Heart right ventricle (tissue), 16 donors: Measurements from ENCODE around the gene SPON1. TPM values are rescaled to one million over a fixed set of nuclear protein-coding genes. Genes with fewer than 3 reads are reported as not detected.
A peak's percentile ranks its signal among the peaks of the same experiment; 100 is the strongest.

Source experiments
- ATAC-seq, 8 donors: fragments of 200-7000 bp; cut with Tn5 transposase; one replicate each; pipeline ENCODE4 v1.9.1; 2020; ENCODE audit warnings: mild to moderate bottlenecking in 8 of 8, moderate library complexity in 8 of 8, moderate number of reproducible peaks in 1 of 8
- DNase-seq, 2 donors: peaks; one replicate each; pipeline ENCODE4 v3.0.0-alpha.2; 2020
- H3K27ac ChIP-seq, 10 donors: fragments of 200-600 bp; sonication (generic) in 2 of 10; one replicate each; pipeline versions ENCODE4 v1.5.0 to v1.8.0; 2020 to 2022; ENCODE audit warnings: mild to moderate bottlenecking in 3 of 10
- H3K27me3 ChIP-seq, 7 donors: fragments of 200-600 bp; one replicate each; pipeline ENCODE4 v1.8.0; 2021 to 2022; ENCODE audit warnings: mild to moderate bottlenecking in 2 of 7
- H3K36me3 ChIP-seq, 9 donors: fragments of 200-600 bp; sonication (generic) in 1 of 9; one replicate each; pipeline versions ENCODE4 v1.5.0 to v1.8.0; 2020 to 2022; ENCODE audit warnings: mild to moderate bottlenecking in 2 of 9
- H3K4me1 ChIP-seq, 9 donors: fragments of 200-600 bp; sonication (generic) in 1 of 9; one replicate each; pipeline versions ENCODE4 v1.5.0 to v1.8.0; 2020 to 2022; ENCODE audit warnings: mild to moderate bottlenecking in 4 of 9
- H3K4me3 ChIP-seq, 10 donors: fragments of 200-600 bp; sonication (generic) in 2 of 10; one replicate each; pipeline versions ENCODE4 v1.5.0 to v1.8.0; 2020 to 2022; ENCODE audit warnings: mild to moderate bottlenecking in 7 of 10, moderate library complexity in 2 of 10
- H3K9me3 ChIP-seq, 11 donors: fragments of 200-600 bp in 10 of 11; sonication (generic) in 2 of 11; one replicate each; pipeline versions ENCODE4 v1.5.0 to v1.8.0; 2013 to 2022; ENCODE audit warnings: mild to moderate bottlenecking in 2 of 11, control low read depth in 1 of 11, moderate library complexity in 1 of 11
- WGBS, 2 donors: extraction: QIAGEN DNeasy Blood & Tissue Kit; methylation state at CpG; one replicate each; pipeline ENCODE4 v1.1.7; 2013; ENCODE audit warnings: inconsistent platforms in 1 of 2; 5-methylcytosine and 5-hydroxymethylcytosine counted together
- intact Hi-C, 10 donors: fragments of 100-400 bp; cut with DNase I; formaldehyde crosslinking; loops; one replicate each; pipeline versions ENCODE4 v1.11.1 to v1.14.2; 2022
- polyA plus RNA-seq, 2 donors: library from polyadenylated mRNA; stranded (reverse); fragments of 200-250 nt; gene quantifications; one replicate each; pipeline ENCODE4 v1.2.3, GENCODE V29; 2013
- total RNA-seq, 10 donors: library from RNA; stranded (reverse); fragmentation: NEBNext Ultra II Directional in 3 of 10; extraction: Animal tissue kit (Norgen Biotek cat#: 25700) in 3 of 10; gene quantifications; one replicate each; pipeline versions ENCODE4 v1.2.1 to v1.2.4, GENCODE V29; 2021 to 2023
- TF ChIP-seq, protein P1 (sequence below), 9 donors: fragments of 200-600 bp; sonication (generic) in 2 of 9; IDR thresholded peaks; one replicate each; pipeline versions ENCODE4 v1.5.0 to v1.8.0; 2021 to 2022; ENCODE audit warnings: antibody characterized with exemption in 9 of 9, mild to moderate bottlenecking in 5 of 9, moderate library complexity in 1 of 9
- donor health status: Arrhythmogenic right ventricular cardiomyopathy.
- donor health status: ischemic (EF 13 %, LVEDD 7.1; RV severe dilation, severe dysfunction).
- donor health status: healthy with polysubstance abuse.
- donor health status: DM: no; HTN: yes; CAD: no.
- donor health status: DM: no; HTN: no; CAD: no.
- donor health status: ischemic (EF 25% LVEDD 6.9; RV normal size, moderate dysfunction).
- donor health status: ischemic (EF 25% LVEDD 5.7; RV mildly dilated, moderate dysfunction).
- donor health status: healthy.
- donor health status: DM: yes; HTN: yes; CAD: no.
- donor health status: Ischemic cardiomyopathy.
- donor health status: ischemic (EF 35%, LVEDD 5.7; RV mildly dilated, moderate dysfunction).
- donor health status: nonischemic (EF 11% LVEDD 7.7; RV severe dilation, severe dysfunction).
- donor health status: DM: yes; HTN: yes; CAD: no.
- donor health status: PGD.
- donor health status: ischemic (EF 29% LVEDD 5.4; RV normal size, mild dysfunction).
- donor health status: nonischemic (EF 23%, LVEDD 6.1; RV moderate dilation, normal function).

Gene SPON1
- total and polyA plus RNA-seq, 12 donors, result 2.9 to 14.7 (median 5.6) TPM

DNA sequence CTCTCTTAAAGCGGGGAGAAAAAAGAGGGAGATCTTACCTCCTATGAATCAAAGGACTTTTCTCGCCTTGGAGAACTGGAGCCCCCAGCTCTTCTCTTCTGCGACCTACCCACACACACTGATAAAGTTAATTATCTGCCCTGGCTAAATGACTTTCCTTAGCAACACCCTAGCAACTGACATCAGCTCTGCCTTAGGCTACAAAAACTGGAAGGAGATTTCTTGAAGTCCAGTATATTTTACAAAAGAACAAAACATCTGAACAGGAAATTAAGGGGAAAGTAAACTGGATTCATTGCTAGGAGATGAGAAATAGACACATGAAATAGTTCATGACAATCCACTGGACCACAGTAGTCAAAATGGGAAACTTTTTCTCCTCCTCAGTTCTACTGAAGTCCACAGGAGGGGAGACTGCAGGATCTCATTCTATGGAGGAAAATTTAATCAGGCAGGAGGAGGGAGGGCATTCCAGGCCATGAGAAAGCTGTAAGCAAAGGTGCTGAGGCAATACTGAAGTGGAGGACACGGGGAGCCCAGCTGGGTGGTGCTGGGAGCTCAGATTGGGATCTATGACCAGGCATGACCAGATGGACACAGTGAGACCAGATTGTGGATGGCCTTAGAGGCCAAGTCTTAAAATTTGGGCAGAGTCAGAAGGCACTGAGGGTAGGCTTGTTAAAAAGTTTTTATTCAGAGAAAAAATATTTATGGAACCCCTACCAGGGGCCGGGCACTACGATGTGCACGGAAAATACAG is 3.7 kb upstream of the SPON1 start:
- Histone ChIP-seq H3K4me3 (no peak overlapping the region), H3K27me3 (peaks cover 11 to 92% (median 52%) of the 10 kb centered on the region in 7 donors), H3K36me3 (no peaks in the 10 kb centered on the region), H3K9me3 (no peaks in the 10 kb centered on the region), H3K4me1 (peaks cover 0 to 20% (median 14%) of the 10 kb centered on the region in 9 donors), H3K27ac (no peak overlapping the region)
- DNase-seq, result no peak
- intact Hi-C loops, result loop anchor here in 8 of 10 donors (2.0 to 10.0 kb wide), 5 partner anchors 184 to 288 kb away; no protein-coding TSS in a partner anchor
- no peak for ATAC-seq
- 83 to 84% methylated on average over 7 of the region's 7 CpGs for WGBS, 2 donors
- TF ChIP-seq, protein P1, sequence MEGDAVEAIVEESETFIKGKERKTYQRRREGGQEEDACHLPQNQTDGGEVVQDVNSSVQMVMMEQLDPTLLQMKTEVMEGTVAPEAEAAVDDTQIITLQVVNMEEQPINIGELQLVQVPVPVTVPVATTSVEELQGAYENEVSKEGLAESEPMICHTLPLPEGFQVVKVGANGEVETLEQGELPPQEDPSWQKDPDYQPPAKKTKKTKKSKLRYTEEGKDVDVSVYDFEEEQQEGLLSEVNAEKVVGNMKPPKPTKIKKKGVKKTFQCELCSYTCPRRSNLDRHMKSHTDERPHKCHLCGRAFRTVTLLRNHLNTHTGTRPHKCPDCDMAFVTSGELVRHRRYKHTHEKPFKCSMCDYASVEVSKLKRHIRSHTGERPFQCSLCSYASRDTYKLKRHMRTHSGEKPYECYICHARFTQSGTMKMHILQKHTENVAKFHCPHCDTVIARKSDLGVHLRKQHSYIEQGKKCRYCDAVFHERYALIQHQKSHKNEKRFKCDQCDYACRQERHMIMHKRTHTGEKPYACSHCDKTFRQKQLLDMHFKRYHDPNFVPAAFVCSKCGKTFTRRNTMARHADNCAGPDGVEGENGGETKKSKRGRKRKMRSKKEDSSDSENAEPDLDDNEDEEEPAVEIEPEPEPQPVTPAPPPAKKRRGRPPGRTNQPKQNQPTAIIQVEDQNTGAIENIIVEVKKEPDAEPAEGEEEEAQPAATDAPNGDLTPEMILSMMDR (IDR thresholded peaks at IDR 0.05), result no peak

DNA sequence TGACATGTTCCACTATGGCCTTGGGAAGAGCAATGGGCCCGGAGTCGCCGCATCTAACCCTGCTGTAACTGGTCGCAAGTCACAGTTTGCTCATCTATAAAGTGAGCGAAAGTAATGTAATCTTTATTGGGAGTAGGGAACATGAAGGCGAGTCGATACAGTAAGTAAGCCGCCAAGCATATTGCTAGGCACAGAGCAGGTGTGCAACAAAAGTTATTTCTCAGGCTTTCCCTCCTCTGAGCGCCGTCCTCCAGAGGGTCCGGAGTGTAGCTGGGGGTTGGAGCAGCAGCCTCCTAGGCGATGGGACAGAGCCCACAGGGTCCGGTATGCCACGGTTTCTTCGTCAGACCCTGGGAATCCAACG is 343 bp upstream of the SPON1 start:
- Histone ChIP-seq H3K9me3 (no peaks in the 10 kb centered on the region), H3K4me1 (peaks cover 0 to 32% (median 15%) of the 10 kb centered on the region in 9 donors), H3K4me3 (peak overlapping the region; percentile 18 to 56 (median 48)), H3K27ac (peak overlapping the region in 5 of 10 donors; percentile 31 to 75 (median 52)), H3K27me3 (peaks cover 20 to 98% (median 71%) of the 10 kb centered on the region in 7 donors), H3K36me3 (no peaks in the 10 kb centered on the region)
- no peak for ATAC-seq
- TF ChIP-seq, protein P1 (IDR thresholded peaks at IDR 0.05), result no peak
- DNase-seq, result no peak
- 36 to 38% methylated on average over 16 of the region's 16 CpGs for WGBS, 2 donors
- intact Hi-C loops, result no loop called here

DNA sequence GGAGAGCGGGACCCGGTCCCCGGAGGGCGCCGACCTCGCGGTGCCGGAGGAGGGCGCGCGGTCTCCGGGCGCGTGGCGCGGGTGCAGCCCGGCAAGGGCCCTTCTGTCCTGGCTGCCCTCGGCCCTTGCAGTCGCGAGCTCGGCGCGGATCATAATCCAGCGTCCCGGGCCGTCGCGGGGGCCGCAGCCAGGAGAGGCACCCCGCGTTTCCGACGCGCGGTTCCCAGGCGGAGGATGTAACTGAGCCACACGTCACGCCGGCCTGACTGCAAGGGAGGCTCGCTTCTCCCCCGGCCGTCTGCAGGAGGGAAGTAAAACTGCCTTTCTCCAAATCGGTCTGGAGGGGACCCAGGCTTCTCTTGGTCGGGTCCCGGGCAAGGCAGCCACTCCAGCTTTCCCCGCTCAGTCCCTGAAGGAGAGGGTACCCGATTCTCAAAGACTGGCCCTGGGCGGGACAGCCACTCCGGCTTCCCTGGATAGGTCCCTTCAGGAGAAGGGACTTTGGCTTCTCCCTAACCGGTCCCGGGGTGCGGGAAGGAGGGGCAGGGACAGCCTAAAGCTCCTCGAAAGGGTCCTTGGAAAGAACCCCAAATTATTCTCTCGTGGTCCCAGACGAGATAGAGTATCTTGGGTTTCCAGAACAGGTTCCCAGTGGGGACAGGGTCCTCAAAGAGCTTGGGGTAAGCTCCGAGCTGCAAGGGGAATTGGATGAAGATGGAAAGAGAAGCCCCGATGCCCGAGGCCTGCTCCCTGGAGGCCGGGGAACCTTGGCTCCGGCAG is 836 bp downstream of the SPON1 start:
- TF ChIP-seq, protein P1 (IDR thresholded peaks at IDR 0.05), result peak in 1 of 9 donors; percentile 19
- peak; percentile 37 to 77 (median 60) for ATAC-seq
- Histone ChIP-seq H3K4me1 (peaks cover 0 to 32% (median 15%) of the 10 kb centered on the region in 9 donors), H3K4me3 (peak overlapping the region; percentile 18 to 56 (median 48)), H3K27me3 (peaks cover 20 to 99% (median 76%) of the 10 kb centered on the region in 7 donors), H3K36me3 (no peaks in the 10 kb centered on the region), H3K27ac (peak overlapping the region in 7 of 10 donors; percentile 9 to 75 (median 52)), H3K9me3 (no peaks in the 10 kb centered on the region)
- intact Hi-C loops, result no loop called here
- WGBS, 2 donors, result 1 to 2% methylated on average over 58 to 60 of the region's 60 CpGs
- DNase-seq, result peak in 1 of 2 donors; percentile 31
